Activated naive CD4-positive, alpha-beta T cell treated with anti-CD3 and anti-CD28 coated beads, Interleukin-2, amount 50 U/mL, for 24 hours (primary cell): Measurements from ENCODE around the gene ZNF775.

ENCODE experiments used
- H3K27ac Mint-ChIP-seq: one replicate; pipeline ENCODE4 v1.8.0; 2021; ENCODE audit warnings: mild to moderate bottlenecking, mixed read lengths
- H3K27me3 Mint-ChIP-seq: one replicate; pipeline ENCODE4 v1.8.0; 2021; ENCODE audit warnings: mixed read lengths
- H3K36me3 Mint-ChIP-seq: one replicate; pipeline ENCODE4 v1.8.0; 2021; ENCODE audit warnings: mixed read lengths
- H3K4me1 Mint-ChIP-seq: one replicate; pipeline ENCODE4 v1.8.0; 2021; ENCODE audit warnings: mixed read lengths
- H3K4me3 Mint-ChIP-seq: one replicate; pipeline ENCODE4 v1.8.0; 2021; ENCODE audit warnings: mild to moderate bottlenecking, mixed read lengths
- H3K9me3 Mint-ChIP-seq: one replicate; pipeline ENCODE4 v1.8.0; 2021; ENCODE audit warnings: mixed read lengths

Gene ZNF775

GRCh38 chr7:150340875-150341262, 38.3 kb upstream of the ZNF775 start:
- Mint-ChIP-seq H3K9me3 (no peaks in the 10 kb centered on the region), H3K4me1 (peaks cover 13% of the 10 kb centered on the region), H3K4me3 (no peak overlapping the region), H3K27me3 (peaks cover 17% of the 10 kb centered on the region), H3K36me3 (peaks cover 2% of the 10 kb centered on the region), H3K27ac (no peak overlapping the region)

- Mint-ChIP-seq H3K36me3 (peaks cover 2% of the 10 kb centered on the region), H3K4me1 (peaks cover 13% of the 10 kb centered on the region), H3K9me3 (no peaks in the 10 kb centered on the region), H3K27me3 (peaks cover 21% of the 10 kb centered on the region), H3K4me3 (peak within 1 kb of the TSS; percentile 42), H3K27ac (no peak within 1 kb of the TSS)
These were observed 37.6 kb upstream of the ZNF775 start, which contains the start of gene RARRES2 for GRCh38 chr7:150341263-150342120. Gene RARRES2 (minus strand): TSS chr7:150341629. CDS start chr7:150340609, 1,020 bp downstream.

- H3K4me3 Mint-ChIP-seq = peak overlapping the region; percentile 42
- H3K4me1 Mint-ChIP-seq = peaks cover 13% of the 10 kb centered on the region
- H3K27ac Mint-ChIP-seq = no peak overlapping the region
- H3K27me3 Mint-ChIP-seq = peaks cover 21% of the 10 kb centered on the region
- peaks cover 2% of the 10 kb centered on the region for H3K36me3 Mint-ChIP-seq
- H3K9me3 Mint-ChIP-seq = no peaks in the 10 kb centered on the region
These were observed 37.1 kb upstream of the ZNF775 start for GRCh38 chr7:150342121-150342408.

DNA sequence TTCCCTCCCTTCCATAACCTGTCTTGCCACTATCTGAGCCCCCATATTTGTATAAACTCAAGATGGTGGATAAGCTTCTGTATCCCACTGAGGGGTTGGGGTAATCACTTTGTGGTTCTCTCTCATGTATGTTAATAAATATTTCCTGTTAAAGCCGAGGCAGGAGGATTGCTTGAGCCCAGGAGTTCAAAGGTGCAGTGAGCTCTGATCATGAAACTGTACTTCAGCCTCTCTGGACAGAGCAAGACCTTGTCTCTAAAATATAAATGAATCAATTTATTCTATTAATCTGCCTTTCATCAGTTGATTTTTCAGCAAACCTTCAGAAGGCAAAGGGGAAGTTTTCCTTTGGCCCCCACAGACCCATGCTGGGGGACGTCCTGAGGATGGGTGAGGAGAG, 35.9 kb upstream of the ZNF775 start:
- peaks cover 13% of the 10 kb centered on the region for H3K4me1 Mint-ChIP-seq
- H3K27me3 Mint-ChIP-seq = peaks cover 21% of the 10 kb centered on the region
- H3K4me3 Mint-ChIP-seq = no peak overlapping the region
- H3K36me3 Mint-ChIP-seq = no peaks in the 10 kb centered on the region
- no peak overlapping the region for H3K27ac Mint-ChIP-seq
- H3K9me3 Mint-ChIP-seq = no peaks in the 10 kb centered on the region

- peaks cover 21% of the 10 kb centered on the region for H3K27me3 Mint-ChIP-seq
- no peaks in the 10 kb centered on the region for H3K9me3 Mint-ChIP-seq
- no peak overlapping the region for H3K4me3 Mint-ChIP-seq
- peaks cover 13% of the 10 kb centered on the region for H3K4me1 Mint-ChIP-seq
- no peaks in the 10 kb centered on the region for H3K36me3 Mint-ChIP-seq
- no peak overlapping the region for H3K27ac Mint-ChIP-seq
These were observed 34.8 kb upstream of the ZNF775 start for GRCh38 chr7:150344299-150344698.

- no peak overlapping the region for H3K4me3 Mint-ChIP-seq
- H3K4me1 Mint-ChIP-seq = peaks cover 10% of the 10 kb centered on the region
- no peak overlapping the region for H3K27ac Mint-ChIP-seq
- no peaks in the 10 kb centered on the region for H3K36me3 Mint-ChIP-seq
- no peaks in the 10 kb centered on the region for H3K9me3 Mint-ChIP-seq
- H3K27me3 Mint-ChIP-seq = peaks cover 18% of the 10 kb centered on the region
These were observed 34.1 kb upstream of the ZNF775 start for GRCh38 chr7:150345012-150345411.

- peaks cover 13% of the 10 kb centered on the region for H3K27me3 Mint-ChIP-seq
These were observed 32.2 kb upstream of the ZNF775 start for GRCh38 chr7:150346922-150347321.

GRCh38 chr7:150351587-150352194, 27.4 kb upstream of the ZNF775 start:
- H3K4me1 Mint-ChIP-seq = peaks cover 11% of the 10 kb centered on the region
- H3K9me3 Mint-ChIP-seq = no peaks in the 10 kb centered on the region
- no peaks in the 10 kb centered on the region for H3K27me3 Mint-ChIP-seq
- no peak overlapping the region for H3K4me3 Mint-ChIP-seq
- H3K36me3 Mint-ChIP-seq = no peaks in the 10 kb centered on the region
- no peak overlapping the region for H3K27ac Mint-ChIP-seq

More at GRCh38 chr7:150346922-150347321, 32.2 kb upstream of the ZNF775 start:
- Mint-ChIP-seq H3K36me3 (no peaks in the 10 kb centered on the region), H3K9me3 (no peaks in the 10 kb centered on the region), H3K27ac (no peak overlapping the region), H3K4me3 (no peak overlapping the region), H3K4me1 (peaks cover 3% of the 10 kb centered on the region)

DNA sequence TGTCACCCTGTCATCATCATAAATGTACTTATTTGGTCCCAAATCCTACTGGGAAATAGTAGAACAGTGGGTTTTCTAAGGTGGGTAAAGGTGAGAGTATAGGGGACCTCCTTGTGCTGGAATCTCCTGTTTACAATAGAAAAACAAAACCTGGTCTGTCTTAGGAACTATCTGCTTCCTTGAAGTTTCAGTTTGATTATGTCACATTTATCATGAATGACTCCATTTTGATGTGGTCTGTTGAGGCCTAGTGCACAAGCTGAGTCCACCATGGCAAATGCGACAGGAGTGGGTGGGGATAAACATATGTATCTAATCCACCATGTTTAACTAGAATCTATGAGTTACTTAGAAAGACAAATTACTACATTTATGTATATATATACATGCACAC, 23.5 kb upstream of the ZNF775 start:
- Mint-ChIP-seq H3K27ac (no peak overlapping the region), H3K27me3 (no peaks in the 10 kb centered on the region), H3K4me1 (peaks cover 44% of the 10 kb centered on the region), H3K9me3 (no peaks in the 10 kb centered on the region), H3K4me3 (no peak overlapping the region), H3K36me3 (no peaks in the 10 kb centered on the region)

GRCh38 chr7:150356265-150356897, 22.7 kb upstream of the ZNF775 start:
- Mint-ChIP-seq H3K4me3 (peak overlapping the region; percentile 44), H3K27me3 (no peaks in the 10 kb centered on the region), H3K27ac (peak overlapping the region; percentile 62), H3K36me3 (no peaks in the 10 kb centered on the region), H3K9me3 (no peaks in the 10 kb centered on the region), H3K4me1 (peaks cover 44% of the 10 kb centered on the region)

GRCh38 chr7:150357270-150357669, 21.9 kb upstream of the ZNF775 start:
- H3K27ac Mint-ChIP-seq = peak overlapping the region; percentile 92
- H3K4me1 Mint-ChIP-seq = peaks cover 47% of the 10 kb centered on the region
- no peaks in the 10 kb centered on the region for H3K36me3 Mint-ChIP-seq

DNA sequence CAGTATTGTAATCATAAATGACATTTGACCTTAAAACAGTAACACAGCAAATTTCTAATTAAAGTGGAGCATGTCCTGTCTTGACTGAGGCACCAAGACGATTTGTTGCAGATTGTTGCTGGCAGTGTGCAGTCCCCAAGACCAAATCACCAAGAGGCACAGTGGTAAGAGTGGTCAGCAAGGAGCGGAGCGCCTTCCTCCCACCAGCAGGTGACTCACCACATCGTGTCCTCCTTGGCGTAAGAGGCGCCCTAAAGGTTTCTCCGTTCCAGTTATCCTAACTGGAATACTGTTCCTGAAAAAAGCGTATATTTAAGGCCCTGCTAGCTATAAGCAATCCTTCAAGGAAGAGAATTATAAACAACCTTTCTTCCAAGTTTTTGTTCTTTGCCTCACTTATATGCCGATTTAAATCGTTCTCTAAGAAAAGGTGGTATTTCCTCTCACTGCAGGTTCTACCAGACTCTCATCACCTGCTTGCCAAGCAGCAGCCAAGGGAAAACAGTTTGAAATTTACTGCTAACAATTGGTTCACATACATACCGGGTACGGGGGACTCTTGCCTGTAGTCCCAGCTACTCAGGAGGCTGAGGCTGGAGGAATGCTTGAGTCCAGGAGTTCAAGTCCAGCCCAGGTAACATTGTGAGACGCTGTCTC, 21.2 kb upstream of the ZNF775 start:
- Mint-ChIP-seq H3K4me3 (peak overlapping the region; percentile 77), H3K27me3 (no peaks in the 10 kb centered on the region), H3K4me1 (peaks cover 47% of the 10 kb centered on the region), H3K27ac (peak overlapping the region; percentile 92), H3K9me3 (no peaks in the 10 kb centered on the region), H3K36me3 (no peaks in the 10 kb centered on the region)

More at GRCh38 chr7:150357270-150357669, 21.9 kb upstream of the ZNF775 start:
- H3K27me3 Mint-ChIP-seq = no peaks in the 10 kb centered on the region
- H3K9me3 Mint-ChIP-seq = no peaks in the 10 kb centered on the region
- H3K4me3 Mint-ChIP-seq = peak overlapping the region; percentile 77

- Mint-ChIP-seq H3K9me3 (no peaks in the 10 kb centered on the region), H3K27me3 (no peaks in the 10 kb centered on the region), H3K4me1 (peaks cover 47% of the 10 kb centered on the region), H3K4me3 (no peak overlapping the region), H3K27ac (peak overlapping the region; percentile 14), H3K36me3 (no peaks in the 10 kb centered on the region)
These were observed 20.7 kb upstream of the ZNF775 start for GRCh38 chr7:150358433-150358832.

GRCh38 chr7:150358988-150359621, 20.0 kb upstream of the ZNF775 start:
- Mint-ChIP-seq H3K9me3 (no peaks in the 10 kb centered on the region), H3K36me3 (no peaks in the 10 kb centered on the region), H3K27ac (peak overlapping the region; percentile 66), H3K4me1 (peaks cover 52% of the 10 kb centered on the region), H3K27me3 (no peaks in the 10 kb centered on the region), H3K4me3 (no peak overlapping the region)

- Mint-ChIP-seq H3K36me3 (no peaks in the 10 kb centered on the region), H3K4me3 (peak overlapping the region; percentile 20), H3K4me1 (peaks cover 56% of the 10 kb centered on the region), H3K27ac (peak overlapping the region; percentile 94), H3K9me3 (no peaks in the 10 kb centered on the region), H3K27me3 (no peaks in the 10 kb centered on the region)
These were observed 19.3 kb upstream of the ZNF775 start for GRCh38 chr7:150359622-150360362.
